ENCODE data around the gene RAB15. TPM values are rescaled to one million over a fixed set of nuclear protein-coding genes. Genes with fewer than 3 reads are reported as not detected.

RAB15 gene
- total and polyA plus RNA-seq, 8 donors, result 1.2 to 20.3 (median 11.5) TPM

DNA sequence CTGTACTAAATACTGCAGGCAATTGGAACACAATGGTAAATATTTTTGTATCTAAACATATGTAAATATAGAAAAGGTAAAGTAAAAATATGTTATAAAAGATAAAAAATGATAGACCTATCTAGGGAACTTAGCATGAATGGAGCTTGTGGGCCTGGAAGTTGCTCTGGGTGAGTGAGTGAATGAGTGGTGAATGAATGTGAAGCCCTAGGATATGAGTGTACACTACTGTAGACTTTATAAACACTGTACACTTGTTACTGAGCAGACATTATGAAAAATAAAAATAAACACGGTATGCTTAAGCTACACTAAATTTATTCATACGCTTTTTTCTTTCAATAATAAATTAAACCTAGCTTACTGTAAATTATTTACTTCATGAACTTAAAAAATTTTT lies 22.4 kb upstream of the RAB15 start:
- intact Hi-C loops (cut with DNase I; ENCODE audit: low total_unique reads), result no loop called here
- TF ChIP-seq POLR2AphosphoS5 (IDR thresholded peaks at IDR 0.05), result no peak
- TF ChIP-seq, protein P1, sequence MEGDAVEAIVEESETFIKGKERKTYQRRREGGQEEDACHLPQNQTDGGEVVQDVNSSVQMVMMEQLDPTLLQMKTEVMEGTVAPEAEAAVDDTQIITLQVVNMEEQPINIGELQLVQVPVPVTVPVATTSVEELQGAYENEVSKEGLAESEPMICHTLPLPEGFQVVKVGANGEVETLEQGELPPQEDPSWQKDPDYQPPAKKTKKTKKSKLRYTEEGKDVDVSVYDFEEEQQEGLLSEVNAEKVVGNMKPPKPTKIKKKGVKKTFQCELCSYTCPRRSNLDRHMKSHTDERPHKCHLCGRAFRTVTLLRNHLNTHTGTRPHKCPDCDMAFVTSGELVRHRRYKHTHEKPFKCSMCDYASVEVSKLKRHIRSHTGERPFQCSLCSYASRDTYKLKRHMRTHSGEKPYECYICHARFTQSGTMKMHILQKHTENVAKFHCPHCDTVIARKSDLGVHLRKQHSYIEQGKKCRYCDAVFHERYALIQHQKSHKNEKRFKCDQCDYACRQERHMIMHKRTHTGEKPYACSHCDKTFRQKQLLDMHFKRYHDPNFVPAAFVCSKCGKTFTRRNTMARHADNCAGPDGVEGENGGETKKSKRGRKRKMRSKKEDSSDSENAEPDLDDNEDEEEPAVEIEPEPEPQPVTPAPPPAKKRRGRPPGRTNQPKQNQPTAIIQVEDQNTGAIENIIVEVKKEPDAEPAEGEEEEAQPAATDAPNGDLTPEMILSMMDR (IDR thresholded peaks at IDR 0.05), result no peak
- TF ChIP-seq EP300 (IDR thresholded peaks at IDR 0.05), result no peak
- TF ChIP-seq POLR2A (IDR thresholded peaks at IDR 0.05), result no peak
- Histone ChIP-seq H3K36me3 (no peaks in the 10 kb centered on the region), H3K4me1 (peaks cover 0 to 39% (median 10%) of the 10 kb centered on the region in 4 donors), H3K27ac (no peak overlapping the region), H3K9me3 (no peaks in the 10 kb centered on the region), H3K4me3 (no peak overlapping the region), H3K27me3 (no peaks in the 10 kb centered on the region)
- WGBS, 5 donors, result 92 to 97% (median 94%) methylated on average over 2 of the region's 2 CpGs
- no peak for DNase-seq

DNA sequence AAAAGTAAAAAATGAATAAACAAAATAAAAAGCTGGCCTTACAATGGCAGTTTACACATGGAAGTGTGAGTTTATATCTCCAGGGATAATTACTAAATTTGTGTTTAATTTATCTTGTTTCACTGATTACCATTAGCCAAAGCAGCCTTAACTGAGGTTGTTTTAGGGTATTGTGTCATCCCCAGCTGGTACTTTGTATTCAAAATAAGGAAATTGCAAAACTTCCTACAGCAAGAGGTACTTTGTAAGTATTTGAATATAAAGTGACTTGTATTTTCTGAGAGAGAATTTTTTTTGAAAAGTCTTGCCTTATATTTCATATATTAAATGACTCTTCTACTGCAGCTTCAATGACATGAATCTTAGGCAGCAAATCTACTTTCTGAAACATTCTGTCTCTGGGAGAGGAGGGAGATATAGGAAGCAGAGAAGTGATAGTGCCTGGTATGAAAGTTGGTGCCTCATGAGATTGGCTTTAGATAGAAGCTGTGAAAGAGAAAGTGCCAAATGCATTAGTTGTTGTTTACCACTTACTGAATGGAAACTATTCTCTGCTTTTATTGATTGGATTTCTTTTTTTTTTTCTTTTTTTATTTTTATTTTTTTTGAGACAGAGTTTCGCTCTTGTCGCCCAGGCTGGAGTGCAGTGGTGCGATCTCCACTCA lies 21.3 kb upstream of the RAB15 start:
- no peak overlapping the region for H3K4me3 ChIP-seq
- H3K36me3 ChIP-seq, result no peaks in the 10 kb centered on the region
- no peaks in the 10 kb centered on the region for H3K27me3 ChIP-seq
- H3K9me3 ChIP-seq, result no peaks in the 10 kb centered on the region
- TF ChIP-seq, protein P1 (IDR thresholded peaks at IDR 0.05), result no peak
- TF ChIP-seq POLR2AphosphoS5 (IDR thresholded peaks at IDR 0.05) (no peak), POLR2A (IDR thresholded peaks at IDR 0.05) (no peak), EP300 (IDR thresholded peaks at IDR 0.05) (no peak)
- peak overlapping the region in 2 of 5 donors; percentile 41 to 60 for H3K27ac ChIP-seq
- intact Hi-C loops (cut with DNase I; ENCODE audit: low total_unique reads), result no loop called here
- H3K4me1 ChIP-seq, result peaks cover 0 to 41% (median 15%) of the 10 kb centered on the region in 4 donors
- 95 to 100% (median 97%) methylated on average over 3 of the region's 3 CpGs for WGBS, 5 donors
- no peak for DNase-seq

DNA sequence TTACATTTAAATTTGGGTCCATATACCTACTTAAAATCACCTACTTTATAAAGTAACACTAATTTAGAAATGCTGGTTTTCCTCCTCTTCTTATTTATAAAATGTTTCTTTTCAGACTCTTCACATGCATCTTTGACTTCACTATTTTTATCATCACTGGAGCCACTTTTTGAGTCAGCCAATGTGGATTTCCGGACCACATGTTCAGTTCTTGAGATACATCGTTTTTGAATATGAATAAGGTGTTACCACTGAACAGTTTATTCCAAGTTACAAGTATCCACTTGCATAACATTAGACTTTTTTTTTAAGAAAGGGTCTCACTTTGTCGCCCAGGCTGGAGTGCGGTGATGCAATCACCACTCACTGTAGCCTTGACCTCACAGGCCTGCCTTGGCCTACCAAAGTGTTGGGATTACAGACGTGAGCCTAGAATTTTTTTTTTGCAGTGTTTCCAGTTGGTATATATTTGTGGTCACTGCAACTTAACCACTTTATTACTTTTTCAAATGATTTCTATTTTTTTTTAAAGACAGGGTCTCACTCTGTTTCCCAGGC lies 20.3 kb upstream of the RAB15 start:
- WGBS, 5 donors, result 76 to 89% (median 86%) methylated on average over 5 of the region's 5 CpGs
- intact Hi-C loops (cut with DNase I; ENCODE audit: low total_unique reads), result no loop called here
- DNase-seq, result no peak

DNA sequence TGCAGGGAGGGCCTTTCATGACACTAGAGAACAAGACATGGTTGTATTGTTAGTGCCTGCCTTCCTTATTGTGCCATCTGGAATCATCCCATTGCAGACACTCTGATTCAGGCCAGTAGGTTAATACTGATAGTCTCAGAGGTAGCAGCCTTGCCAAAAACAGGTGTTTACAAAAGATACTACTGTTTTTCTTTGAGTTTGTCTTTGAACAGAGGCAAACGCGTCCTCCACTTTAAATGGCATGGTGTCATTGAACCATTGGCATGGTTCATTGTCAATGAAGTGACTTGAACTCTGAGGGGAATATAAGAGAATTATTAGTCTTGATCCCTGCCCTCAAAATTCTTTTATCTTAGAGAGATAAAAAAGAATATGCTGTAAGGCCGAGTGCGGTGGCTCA lies 18.8 kb upstream of the RAB15 start:
- no peaks in the 10 kb centered on the region for H3K36me3 ChIP-seq
- DNase-seq, result no peak
- TF ChIP-seq, protein P1 (IDR thresholded peaks at IDR 0.05), result no peak
- TF ChIP-seq POLR2AphosphoS5 (IDR thresholded peaks at IDR 0.05) (no peak), EP300 (IDR thresholded peaks at IDR 0.05) (no peak), POLR2A (IDR thresholded peaks at IDR 0.05) (no peak)
- no peaks in the 10 kb centered on the region for H3K27me3 ChIP-seq
- intact Hi-C loops (cut with DNase I; ENCODE audit: low total_unique reads), result no loop called here
- H3K4me3 ChIP-seq, result no peak overlapping the region
- no peaks in the 10 kb centered on the region for H3K9me3 ChIP-seq
- H3K4me1 ChIP-seq, result peaks cover 5 to 57% (median 32%) of the 10 kb centered on the region in 4 donors
- 54 to 90% (median 65%) methylated on average over 4 of the region's 4 CpGs for WGBS, 5 donors
- H3K27ac ChIP-seq, result no peak overlapping the region

More for the DNA sequence above, 20.3 kb upstream of the RAB15 start:
- no peak overlapping the region for H3K4me3 ChIP-seq
- no peaks in the 10 kb centered on the region for H3K27me3 ChIP-seq
- H3K27ac ChIP-seq, result peak overlapping the region in 1 of 5 donors; percentile 60
- H3K4me1 ChIP-seq, result peaks cover 0 to 49% (median 25%) of the 10 kb centered on the region in 4 donors
- no peaks in the 10 kb centered on the region for H3K9me3 ChIP-seq
- TF ChIP-seq POLR2AphosphoS5 (IDR thresholded peaks at IDR 0.05) (no peak), EP300 (IDR thresholded peaks at IDR 0.05) (no peak), POLR2A (IDR thresholded peaks at IDR 0.05) (no peak)
- TF ChIP-seq, protein P1 (IDR thresholded peaks at IDR 0.05), result no peak
- no peaks in the 10 kb centered on the region for H3K36me3 ChIP-seq

Data from stomach (tissue), 9 donors.